ENCODE data around the gene MTCP1. TPM values are rescaled to one million over a fixed set of nuclear protein-coding genes. Genes with fewer than 3 reads are reported as not detected.

Gene MTCP1, protein sequence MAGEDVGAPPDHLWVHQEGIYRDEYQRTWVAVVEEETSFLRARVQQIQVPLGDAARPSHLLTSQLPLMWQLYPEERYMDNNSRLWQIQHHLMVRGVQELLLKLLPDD
- 10 to 100 TPM; 17.1 to 19.5 TPM for total RNA-seq

DNA sequence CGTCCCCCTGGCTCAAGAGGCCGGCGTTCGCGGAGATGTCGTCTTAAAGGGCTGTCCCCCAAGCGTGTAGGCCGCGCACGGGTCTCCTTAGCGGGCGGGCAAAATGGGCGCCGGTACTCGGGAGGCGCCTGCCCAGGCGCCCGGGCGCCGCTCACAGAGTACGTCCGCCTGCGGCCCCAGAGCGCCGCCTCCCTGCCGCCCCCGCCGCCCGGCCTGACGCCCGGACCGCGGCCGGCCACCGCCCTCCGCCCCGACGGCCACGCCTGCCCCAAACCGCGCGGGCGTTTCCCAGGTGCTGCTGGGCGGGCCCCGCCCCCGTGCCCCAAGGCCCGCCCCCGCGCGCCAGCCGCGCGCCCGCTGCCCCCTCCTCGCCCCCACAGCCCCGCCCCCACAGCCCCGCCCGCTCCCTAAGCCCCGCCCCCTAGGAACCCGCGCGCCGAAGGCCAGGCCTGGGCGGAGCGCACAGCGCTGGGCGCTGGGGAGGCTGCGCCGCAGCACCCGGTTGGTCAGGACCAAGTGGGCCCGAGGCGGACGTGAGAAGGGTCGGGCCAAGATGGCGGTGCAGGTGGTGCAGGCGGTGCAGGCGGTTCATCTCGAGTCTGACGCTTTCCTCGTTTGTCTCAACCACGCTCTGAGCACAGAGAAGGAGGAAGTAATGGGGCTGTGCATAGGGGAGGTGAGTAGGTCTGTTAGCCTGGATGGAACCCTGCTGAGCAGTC lies at the start of gene MTCP1, which contains the start of the genes BRCC3 and CMC4:
Gene MTCP1, minus strand, starts transcription at position 162 of the 719 bp plus-strand sequence. CDS start 5,126 bp downstream, outside the sequence.
Gene BRCC3, plus strand, starts transcription at position 534 of the 719 bp plus-strand sequence. Its CDS starts 20 bp downstream, at position 554.
Gene CMC4, minus strand, starts transcription at position 162 of the 719 bp plus-strand sequence. CDS start 7,113 bp downstream, outside the sequence.
- DNase-seq (ENCODE audit: low spot score in 2 of 2) (peak; percentile 72 to 86), ATAC-seq (peak; percentile 95)
- H3K27ac Mint-ChIP-seq = peak within 1 kb of the TSS; percentile 90 to 93
- H3K9me3 Mint-ChIP-seq = no peaks in the 10 kb centered on the region
- H3K36me3 Mint-ChIP-seq = peaks cover 27 to 38% of the 10 kb centered on the region in 2 donors

- Mint-ChIP-seq H3K36me3 (peaks cover 12 to 19% of the 10 kb centered on the region in 2 donors), H3K27ac (no peak overlapping the region), H3K9me3 (no peaks in the 10 kb centered on the region)
- no peak for ATAC-seq
- DNase-seq (ENCODE audit: low spot score in 2 of 2) = no peak
Observed at GRCh38 chrX:155115174-155115819, 44.4 kb upstream of the MTCP1 start.

- Mint-ChIP-seq H3K27ac (no peak overlapping the region), H3K9me3 (no peaks in the 10 kb centered on the region), H3K36me3 (peaks cover 7 to 12% of the 10 kb centered on the region in 2 donors)
- no peak for DNase-seq (ENCODE audit: low spot score in 2 of 2)
- no peak for ATAC-seq
Observed at GRCh38 chrX:155113097-155113496, 42.2 kb upstream of the MTCP1 start.

DNA sequence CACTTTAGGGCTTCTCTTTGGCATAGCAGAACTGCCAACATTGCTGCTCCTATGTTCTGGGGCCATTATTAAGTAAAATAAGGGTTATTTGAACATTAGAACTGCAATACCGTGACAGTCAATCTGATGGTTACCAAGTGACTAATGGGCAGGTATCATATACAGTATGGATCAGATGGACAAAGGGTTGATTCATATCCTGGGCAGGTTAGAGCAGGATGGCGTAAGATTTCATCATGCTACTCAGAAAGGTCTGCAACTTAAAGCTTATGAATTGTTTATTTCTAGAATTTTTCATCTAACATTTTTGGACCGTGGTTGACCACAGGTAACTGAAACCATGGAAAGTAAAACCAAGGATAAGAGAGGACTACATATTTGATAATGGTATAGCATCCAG lies 41.2 kb upstream of the MTCP1 start:
- no peaks in the 10 kb centered on the region for H3K9me3 Mint-ChIP-seq
- peaks cover 12 to 14% of the 10 kb centered on the region in 2 donors for H3K36me3 Mint-ChIP-seq
- no peak for DNase-seq (ENCODE audit: low spot score in 2 of 2)
- ATAC-seq = peak in 1 of 2 donors; percentile 52
- no peak overlapping the region for H3K27ac Mint-ChIP-seq

- H3K36me3 Mint-ChIP-seq = peaks cover 0 to 15% of the 10 kb centered on the region in 2 donors
- DNase-seq (ENCODE audit: low spot score in 2 of 2) = no peak
- H3K9me3 Mint-ChIP-seq = no peaks in the 10 kb centered on the region
- H3K27ac Mint-ChIP-seq = peak overlapping the region in 1 of 2 donors; percentile 69
- ATAC-seq = peak; percentile 88 to 91
Observed at GRCh38 chrX:155108427-155108826, 37.5 kb upstream of the MTCP1 start.

DNA sequence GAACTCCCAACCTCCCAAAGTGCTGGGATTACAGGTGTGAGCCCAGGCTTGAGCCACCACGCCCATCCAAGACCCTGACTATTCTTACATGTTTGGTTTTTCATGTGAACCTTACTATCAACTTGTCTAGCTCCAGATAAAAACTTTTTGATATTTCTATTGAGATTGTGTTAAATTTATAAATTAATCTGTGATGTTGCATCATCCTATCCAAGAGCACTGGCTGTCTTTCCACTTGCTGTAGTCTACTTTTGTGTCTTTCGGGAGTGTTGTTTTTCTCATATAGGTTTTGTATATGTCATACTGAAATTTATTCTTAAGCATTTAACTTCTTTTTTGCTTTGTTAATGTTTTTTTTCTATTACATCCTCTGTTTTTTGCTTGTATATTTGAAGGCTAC lies 35.0 kb upstream of the MTCP1 start:
- Mint-ChIP-seq H3K27ac (no peak overlapping the region), H3K36me3 (peaks cover 0 to 9% of the 10 kb centered on the region in 2 donors), H3K9me3 (no peaks in the 10 kb centered on the region)
- ATAC-seq = no peak
- DNase-seq (ENCODE audit: low spot score in 2 of 2) = no peak

DNA sequence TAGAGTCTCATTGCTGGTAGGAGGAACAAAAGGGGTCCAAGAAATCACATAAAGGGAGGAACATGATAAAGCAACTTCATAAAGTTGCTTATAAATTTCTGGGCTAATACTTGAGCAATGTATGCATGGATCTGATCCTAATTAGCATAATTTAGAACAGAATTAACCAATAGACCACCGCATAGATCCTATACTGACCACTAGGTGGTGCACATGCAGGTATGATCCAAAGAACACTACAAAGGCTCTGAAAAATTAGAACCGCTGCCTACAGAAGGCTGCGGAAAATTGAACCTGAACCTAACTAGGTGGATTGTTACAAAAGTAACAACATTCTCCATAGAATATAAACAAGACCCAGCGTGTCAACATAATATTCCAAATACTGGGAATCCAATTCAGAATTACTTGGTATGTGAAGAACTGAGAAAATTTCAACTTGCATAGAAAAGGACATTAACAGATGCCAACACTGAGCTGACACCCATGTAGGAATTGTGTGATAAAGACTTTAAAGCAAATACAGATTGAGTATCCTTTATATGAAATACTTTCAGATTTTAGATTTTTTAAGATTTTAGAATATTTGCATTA lies 23.6 kb upstream of the MTCP1 start:
- ATAC-seq (peak; percentile 61 to 64), DNase-seq (ENCODE audit: low spot score in 2 of 2) (peak in 1 of 2 donors; percentile 10)
- Mint-ChIP-seq H3K9me3 (no peaks in the 10 kb centered on the region), H3K36me3 (peaks cover 6 to 13% of the 10 kb centered on the region in 2 donors), H3K27ac (no peak overlapping the region)

- ATAC-seq (no peak), DNase-seq (ENCODE audit: low spot score in 2 of 2) (no peak)
- peak overlapping the region in 1 of 2 donors; percentile 24 for H3K27ac Mint-ChIP-seq
- H3K36me3 Mint-ChIP-seq = no peaks in the 10 kb centered on the region
- no peaks in the 10 kb centered on the region for H3K9me3 Mint-ChIP-seq
Observed at GRCh38 chrX:155086961-155087735, 16.2 kb upstream of the MTCP1 start.

DNA sequence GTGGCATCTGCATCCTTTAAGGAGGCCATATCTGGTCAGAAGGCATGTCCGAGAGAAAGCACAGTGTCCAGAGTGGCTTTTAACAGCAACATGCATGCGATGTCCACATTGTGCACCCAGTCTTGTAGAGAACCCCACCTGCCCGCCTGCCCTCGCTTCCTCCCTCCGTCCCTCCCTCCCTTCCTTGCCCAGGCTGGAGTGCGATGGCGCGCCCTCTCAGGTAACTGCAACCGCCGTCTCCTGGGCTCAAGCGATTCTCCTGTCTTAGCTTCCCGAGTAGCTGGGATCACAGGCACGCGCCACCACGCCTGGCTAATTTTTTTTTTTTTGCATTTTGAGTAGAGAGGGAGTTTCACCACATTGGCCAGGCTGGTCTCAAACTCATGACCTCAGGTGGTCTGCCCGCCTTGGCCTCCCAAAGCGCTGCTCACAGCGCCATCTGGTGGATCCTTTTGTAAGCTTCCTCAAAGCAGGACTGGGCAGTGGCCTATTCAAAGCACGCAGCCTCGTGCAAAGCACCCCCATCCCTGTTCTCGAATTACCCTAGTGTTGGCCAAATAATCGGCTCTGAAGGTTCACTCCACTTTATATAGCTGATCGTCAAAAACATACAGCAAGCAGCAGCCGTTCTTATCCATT lies 15.4 kb upstream of the MTCP1 start:
- Mint-ChIP-seq H3K36me3 (no peaks in the 10 kb centered on the region), H3K9me3 (no peaks in the 10 kb centered on the region), H3K27ac (no peak overlapping the region)
- DNase-seq (ENCODE audit: low spot score in 2 of 2) (peak in 1 of 2 donors; percentile 40), ATAC-seq (peak; percentile 48 to 64)

- Mint-ChIP-seq H3K9me3 (no peaks in the 10 kb centered on the region), H3K27ac (peak overlapping the region; percentile 90 to 93), H3K36me3 (peaks cover 27 to 38% of the 10 kb centered on the region in 2 donors)
- ATAC-seq (no peak), DNase-seq (ENCODE audit: low spot score in 2 of 2) (no peak)
Observed at GRCh38 chrX:155071694-155072280, 851 bp upstream of the MTCP1 start.

DNA sequence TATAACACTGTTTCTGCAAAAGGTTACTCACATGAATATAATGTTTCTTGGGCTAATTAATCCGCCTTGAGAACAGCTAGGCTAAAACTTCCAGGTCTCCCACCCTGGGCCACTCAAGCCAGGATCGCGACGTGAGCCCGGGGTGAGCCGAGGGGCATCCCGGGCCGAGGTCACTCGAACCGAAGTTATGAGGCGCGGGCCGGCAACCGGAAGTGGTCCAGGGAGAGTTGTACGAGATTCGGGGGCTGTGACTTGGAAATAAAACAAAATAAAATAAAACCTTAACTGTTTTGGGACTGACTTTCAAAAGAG lies 317 bp downstream of the MTCP1 start:
- no peak for DNase-seq (ENCODE audit: low spot score in 2 of 2)
- ATAC-seq = peak; percentile 4 to 8
- no peaks in the 10 kb centered on the region for H3K9me3 Mint-ChIP-seq
- peaks cover 27 to 38% of the 10 kb centered on the region in 2 donors for H3K36me3 Mint-ChIP-seq
- peak overlapping the region; percentile 84 to 93 for H3K27ac Mint-ChIP-seq

- peak overlapping the region; percentile 74 to 93 for H3K27ac Mint-ChIP-seq
- H3K36me3 Mint-ChIP-seq = peaks cover 21 to 32% of the 10 kb centered on the region in 2 donors
- ATAC-seq (no peak), DNase-seq (ENCODE audit: low spot score in 2 of 2) (no peak)
- H3K9me3 Mint-ChIP-seq = no peaks in the 10 kb centered on the region
Observed at GRCh38 chrX:155070038-155070437, 898 bp downstream of the MTCP1 start.

DNA sequence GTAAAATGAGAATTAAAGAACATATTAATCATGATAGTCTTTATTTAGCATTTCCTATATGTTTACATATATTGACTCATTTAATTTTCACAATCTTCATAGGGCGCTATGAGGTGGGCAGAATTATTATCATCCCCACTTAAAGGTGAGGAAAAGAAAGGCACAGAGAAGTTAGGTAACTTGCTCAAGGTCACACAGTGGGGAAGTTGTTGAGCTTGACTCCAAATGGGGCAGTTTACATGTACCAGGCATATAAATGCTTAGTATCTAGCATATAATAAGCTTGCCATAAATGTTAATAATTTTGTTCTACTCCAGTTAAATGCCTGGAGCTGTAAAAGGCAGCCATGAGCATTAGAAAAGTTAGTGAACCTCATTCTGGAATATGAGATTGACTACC lies 1.5 kb downstream of the MTCP1 start:
- H3K27ac Mint-ChIP-seq = peak overlapping the region; percentile 74 to 93
- no peak for ATAC-seq
- no peak for DNase-seq (ENCODE audit: low spot score in 2 of 2)
- no peaks in the 10 kb centered on the region for H3K9me3 Mint-ChIP-seq
- H3K36me3 Mint-ChIP-seq = peaks cover 20 to 31% of the 10 kb centered on the region in 2 donors

- Mint-ChIP-seq H3K36me3 (peaks cover 8 to 21% of the 10 kb centered on the region in 2 donors), H3K9me3 (no peaks in the 10 kb centered on the region), H3K27ac (no peak overlapping the region)
- DNase-seq (ENCODE audit: low spot score in 2 of 2) = no peak
- ATAC-seq = peak in 1 of 2 donors; percentile 28
Observed at GRCh38 chrX:155068165-155068564, 2.8 kb downstream of the MTCP1 start.

DNA sequence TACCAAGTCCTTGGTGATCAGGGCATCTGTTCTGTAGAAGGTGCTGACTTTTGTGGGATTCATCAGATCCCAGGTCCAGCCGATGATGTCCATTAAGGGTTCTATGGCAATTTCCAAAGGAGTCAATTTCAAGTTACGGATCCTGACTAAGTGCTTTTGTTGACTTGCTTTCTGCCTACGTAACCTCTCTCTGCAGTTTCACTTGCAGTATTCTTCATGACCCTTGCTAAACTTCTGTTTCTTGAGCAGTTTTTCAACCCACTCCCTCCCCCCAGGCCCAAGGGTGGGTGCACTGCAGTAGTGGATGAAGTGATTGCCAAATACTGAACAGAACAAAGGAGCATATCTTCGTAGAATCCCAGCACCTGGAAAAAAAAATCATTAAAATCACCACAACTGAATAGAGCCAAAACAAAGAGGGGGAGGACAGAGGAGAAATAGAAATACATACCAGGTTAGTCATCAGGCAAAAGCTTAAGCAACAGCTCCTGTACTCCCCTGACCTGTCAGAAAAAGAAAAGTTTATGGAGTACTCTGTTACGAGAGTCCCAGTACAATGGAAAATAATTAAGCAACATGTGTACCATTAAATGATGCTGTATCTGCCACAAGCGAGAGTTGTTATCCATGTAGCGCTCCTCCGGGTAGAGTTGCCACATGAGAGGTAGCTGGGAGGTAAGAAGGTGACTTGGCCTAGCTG lies 5.8 kb downstream of the MTCP1 start:
- DNase-seq (ENCODE audit: low spot score in 2 of 2) = no peak
- H3K9me3 Mint-ChIP-seq = no peaks in the 10 kb centered on the region
- peaks cover 0 to 6% of the 10 kb centered on the region in 2 donors for H3K36me3 Mint-ChIP-seq
- no peak overlapping the region for H3K27ac Mint-ChIP-seq
- no peak for ATAC-seq
